GM19351 (cell line): ENCODE measurements around the gene MYL10.

Source experiments
- ATAC-seq: cut with Tn5 transposase; IDR thresholded peaks from one replicate; pipeline ENCODE4 v1.9.1; 2021; ENCODE audit warnings: mild to moderate bottlenecking, moderate library complexity; ENCODE audit not compliant: unreplicated experiment

The MYL10 gene

DNA sequence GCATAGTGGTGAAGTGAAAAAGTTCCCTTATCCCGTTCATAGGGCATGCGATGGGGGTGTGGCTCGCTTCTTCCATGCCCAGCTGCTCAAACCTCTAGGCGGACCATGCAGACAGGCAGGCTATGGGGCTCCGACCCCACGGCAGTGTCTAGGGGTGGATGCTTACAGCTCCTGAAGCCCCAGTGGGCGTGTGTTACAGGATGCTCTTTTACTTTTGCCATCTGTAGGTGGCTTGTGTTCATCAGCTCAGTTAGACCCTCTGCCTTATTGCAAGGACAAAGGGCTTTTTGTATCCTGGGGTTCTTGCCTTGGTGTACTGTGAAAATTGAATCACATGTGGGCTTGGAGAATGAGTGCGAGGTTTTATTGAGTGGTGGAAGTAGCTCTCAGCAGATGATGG is at the start of gene MYL10:
TSS of gene MYL10 (minus strand) at position 126 of the 400 bp plus-strand sequence. CDS start 178 bp downstream, outside the sequence.
- no peak for ATAC-seq

DNA sequence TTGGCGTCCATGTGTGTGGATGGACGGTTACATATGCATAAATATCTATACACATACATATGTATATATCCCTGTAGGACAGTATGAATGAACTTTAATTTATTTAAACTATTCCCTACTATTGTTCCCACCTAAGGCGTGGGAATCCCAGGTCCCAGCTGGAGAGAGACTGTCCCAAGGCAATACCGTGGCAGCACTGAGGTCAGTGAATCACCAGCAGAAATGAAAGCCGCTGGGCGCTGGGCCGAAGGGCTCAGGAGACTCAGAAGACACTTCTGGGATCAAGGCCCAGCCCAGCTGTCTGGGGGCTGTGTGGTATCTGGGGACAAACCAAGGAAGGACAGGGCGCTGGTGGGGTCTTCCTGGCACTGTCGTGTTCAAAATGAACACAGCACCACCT is 49.6 kb upstream of the MYL10 start:
- ATAC-seq, result no peak

- ATAC-seq, result no peak
Measured at GRCh38 chr7:101677797-101678479, 48.8 kb upstream of the MYL10 start.

- ATAC-seq, result no peak
Measured at GRCh38 chr7:101677391-101677790, 48.3 kb upstream of the MYL10 start.

- no peak for ATAC-seq
Measured at GRCh38 chr7:101676956-101677355, 47.9 kb upstream of the MYL10 start.

GRCh38 chr7:101676062-101676598 is 47.0 kb upstream of the MYL10 start:
- ATAC-seq, result no peak

- no peak for ATAC-seq
Measured at GRCh38 chr7:101674439-101674838, 45.3 kb upstream of the MYL10 start.

GRCh38 chr7:101673951-101674350 is 44.9 kb upstream of the MYL10 start:
- ATAC-seq, result no peak

DNA sequence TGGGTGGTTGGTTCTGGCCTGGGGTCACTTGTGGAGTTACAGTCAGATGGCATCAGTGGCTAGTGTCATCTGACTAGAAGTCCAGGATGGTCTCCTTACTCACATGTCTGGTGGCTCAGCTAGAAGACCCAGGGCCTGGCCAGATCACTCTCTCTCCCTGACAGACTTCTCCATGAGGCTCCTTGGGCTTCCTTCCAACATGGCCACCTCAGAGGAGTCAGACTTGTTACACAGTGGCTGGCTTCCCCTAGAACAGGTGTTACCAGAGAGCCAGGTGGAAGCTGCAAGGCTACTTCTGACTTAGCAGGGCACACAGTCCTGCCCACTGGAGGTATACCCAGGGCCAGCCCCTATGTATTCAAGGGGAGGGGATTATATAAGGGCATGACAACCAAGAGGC is 44.2 kb upstream of the MYL10 start:
- ATAC-seq, result no peak

DNA sequence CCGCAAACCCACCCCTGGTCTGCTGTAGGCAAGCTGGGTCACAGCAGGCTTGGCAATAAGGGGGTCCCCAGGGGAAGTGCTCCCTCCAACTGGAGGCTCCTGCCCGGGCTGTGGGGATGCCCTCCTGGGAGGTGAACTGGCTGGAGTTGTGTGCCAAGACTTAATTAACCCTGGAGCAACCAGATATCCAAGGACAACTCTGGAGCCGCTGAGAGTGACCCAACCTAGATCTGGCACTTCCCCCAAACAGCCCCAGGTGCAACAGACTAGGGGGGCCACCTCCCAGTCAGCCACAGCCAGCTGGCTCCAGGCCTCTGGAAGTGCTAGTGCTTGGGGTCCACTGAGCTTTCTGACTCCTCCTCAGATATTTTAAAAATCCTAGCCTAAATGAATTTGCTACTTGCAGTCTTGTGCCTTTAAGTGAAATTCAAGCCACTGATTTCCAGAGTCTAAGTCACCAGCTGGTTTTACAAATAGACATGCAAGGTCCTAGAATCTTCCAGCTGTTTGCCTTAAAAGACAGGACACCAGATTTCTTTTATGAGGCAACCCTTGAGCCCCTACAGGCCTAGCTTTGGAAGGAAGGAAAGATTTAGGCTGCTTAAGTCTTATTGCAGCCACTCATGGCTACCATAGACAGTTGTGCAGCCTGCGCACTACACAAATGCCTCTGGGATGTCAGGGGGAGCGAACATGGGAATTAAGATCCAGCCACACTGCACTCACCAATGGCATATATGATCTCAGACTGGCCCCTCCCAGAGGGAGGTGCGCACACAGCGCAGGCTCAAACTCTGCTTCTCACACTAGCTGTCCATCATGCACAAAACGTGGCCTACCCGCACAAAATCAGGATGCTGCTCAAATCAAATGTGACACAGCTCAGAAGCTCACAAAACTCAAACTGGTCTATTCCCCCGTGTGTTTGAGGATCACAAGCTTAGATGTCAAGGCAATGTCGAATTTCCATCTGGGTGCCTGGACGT is 42.6 kb upstream of the MYL10 start:
- no peak for ATAC-seq

DNA sequence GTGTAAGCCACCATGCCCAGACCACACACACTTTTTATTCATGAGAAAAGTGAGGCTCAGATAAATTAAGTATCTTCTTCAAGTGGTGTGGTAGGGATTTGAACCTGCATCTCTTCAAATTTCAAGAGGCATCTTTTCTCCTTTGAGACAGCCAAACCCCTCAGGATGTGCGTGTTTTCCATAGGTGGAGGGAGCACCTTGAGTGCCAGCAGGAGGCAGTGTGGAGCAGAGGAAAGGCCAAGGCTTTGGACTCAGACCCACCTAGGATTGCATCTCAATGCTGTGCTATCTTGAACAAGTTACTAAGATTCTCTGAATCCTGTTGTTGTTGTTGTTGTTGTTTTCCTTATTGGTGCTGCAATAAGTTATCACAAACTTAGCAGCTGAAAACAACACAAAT is 40.2 kb upstream of the MYL10 start:
- no peak for ATAC-seq

DNA sequence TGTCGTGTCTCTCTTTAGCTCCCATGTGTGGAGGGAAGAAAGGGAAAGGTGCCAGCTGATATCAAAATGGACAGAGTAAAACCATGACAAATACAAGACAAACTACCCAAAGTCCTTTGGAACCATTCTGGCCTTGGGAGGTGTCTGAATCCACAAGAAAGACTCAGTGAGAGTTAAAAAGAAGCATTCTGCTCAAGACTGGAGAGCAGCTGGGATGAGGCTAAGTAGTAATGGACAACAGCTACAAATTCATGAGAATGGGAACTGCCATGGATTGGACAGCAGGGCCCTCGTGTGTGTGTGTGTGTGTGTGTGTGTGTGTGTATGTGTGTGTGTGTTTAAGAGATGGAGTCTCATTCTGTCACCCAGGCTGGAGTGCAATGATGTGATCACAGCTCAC is 39.6 kb upstream of the MYL10 start:
- no peak for ATAC-seq

DNA sequence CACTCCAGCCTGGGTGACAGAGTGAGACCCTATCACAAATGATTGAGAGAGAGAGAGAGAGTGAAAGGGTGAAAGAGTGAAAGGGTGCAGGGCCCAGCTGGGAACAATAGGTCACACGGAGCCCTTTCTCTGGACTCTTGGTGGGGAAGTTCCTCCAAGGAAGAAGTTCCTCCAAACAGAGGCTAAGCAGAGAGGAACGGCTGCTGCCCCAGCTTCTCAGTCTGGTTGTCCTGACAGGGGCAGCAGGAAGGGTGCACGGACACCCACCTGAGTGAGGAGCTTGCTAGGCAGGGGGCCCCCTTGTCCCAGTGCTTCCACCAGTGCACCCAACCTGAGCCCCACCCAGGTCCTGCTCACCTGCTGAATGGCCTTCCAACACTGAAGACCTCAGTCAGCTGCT is 38.8 kb upstream of the MYL10 start:
- ATAC-seq, result no peak

DNA sequence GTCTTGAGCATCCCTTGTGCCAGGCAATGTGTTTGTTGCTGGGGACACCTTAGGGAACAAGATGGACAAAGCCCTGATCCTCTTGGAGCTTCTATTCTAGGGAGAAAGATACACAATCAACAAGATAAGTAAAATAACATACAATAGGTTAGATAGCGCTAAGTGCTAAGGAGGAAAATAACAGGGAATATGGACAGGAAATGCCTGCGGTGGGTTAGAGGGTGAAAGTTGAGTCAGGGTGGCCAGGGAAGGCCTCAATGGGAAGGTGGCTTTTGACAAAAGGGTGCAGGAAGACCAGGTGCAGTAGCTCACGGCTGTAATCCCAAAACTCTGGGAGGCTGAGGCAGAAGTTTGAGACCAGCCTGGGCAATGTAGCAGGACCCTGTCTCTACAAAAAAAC is 38.3 kb upstream of the MYL10 start:
- no peak for ATAC-seq

DNA sequence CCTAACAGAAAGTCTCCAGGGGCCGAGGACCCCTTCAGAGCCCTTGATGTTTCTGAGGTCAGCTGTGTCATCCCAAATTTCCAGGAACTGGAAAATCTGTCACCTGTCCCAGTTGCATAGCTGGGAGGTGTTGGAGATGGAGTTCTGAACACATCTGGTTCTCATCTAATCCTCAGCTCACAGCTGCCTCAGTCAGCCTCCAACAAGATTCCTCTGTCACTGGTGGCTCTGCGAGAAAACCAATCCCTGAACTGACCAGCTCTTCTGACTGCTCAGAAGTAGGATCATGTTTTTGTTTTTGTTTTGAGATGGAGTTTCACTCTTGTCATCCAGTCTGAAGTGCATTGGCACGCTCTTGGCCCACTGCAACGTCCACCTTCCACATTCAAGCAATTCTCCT is 37.6 kb upstream of the MYL10 start:
- ATAC-seq, result no peak

GRCh38 chr7:101666293-101666692 is 37.2 kb upstream of the MYL10 start:
- no peak for ATAC-seq

GRCh38 chr7:101664893-101665471 is 35.9 kb upstream of the MYL10 start:
- no peak for ATAC-seq

DNA sequence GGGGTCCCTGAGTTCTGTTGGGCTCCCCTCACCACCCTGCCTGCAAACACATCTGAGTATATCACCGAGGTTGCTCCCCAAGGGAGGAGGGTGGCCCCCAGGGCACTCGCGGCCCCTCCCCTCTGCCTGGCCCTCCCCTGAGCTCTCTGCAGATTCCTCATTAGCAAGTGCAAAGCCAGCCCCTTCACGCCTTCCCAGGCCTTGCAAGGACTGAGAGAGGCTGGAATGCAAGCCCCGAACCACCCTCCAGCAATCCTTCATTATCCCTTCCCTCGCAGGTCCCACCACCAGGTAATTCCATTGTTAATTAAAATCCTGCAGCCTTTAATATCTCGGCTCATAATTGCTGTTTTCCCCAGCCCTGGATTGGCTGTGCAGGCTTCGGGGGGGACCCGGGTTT is 35.3 kb upstream of the MYL10 start:
- ATAC-seq, result no peak

DNA sequence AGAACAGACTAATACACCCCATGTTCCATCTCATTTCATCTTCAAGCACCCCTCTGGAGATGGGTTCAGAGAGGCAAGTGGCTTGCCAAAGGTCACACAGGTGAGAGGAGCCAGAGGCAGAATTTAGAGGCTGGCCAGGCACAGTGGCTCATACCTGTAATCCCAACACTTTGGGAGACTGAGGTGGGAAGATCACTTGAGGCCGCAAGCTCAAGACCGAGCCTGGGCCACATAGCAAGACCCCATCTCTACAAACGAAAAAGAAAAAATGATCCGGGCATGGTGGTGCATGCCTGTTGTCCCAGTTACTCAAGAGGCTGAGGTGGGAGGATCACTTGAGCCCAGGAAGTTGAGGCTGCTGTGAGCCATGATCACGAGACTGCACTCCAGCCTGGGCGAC is 34.7 kb upstream of the MYL10 start:
- no peak for ATAC-seq

DNA sequence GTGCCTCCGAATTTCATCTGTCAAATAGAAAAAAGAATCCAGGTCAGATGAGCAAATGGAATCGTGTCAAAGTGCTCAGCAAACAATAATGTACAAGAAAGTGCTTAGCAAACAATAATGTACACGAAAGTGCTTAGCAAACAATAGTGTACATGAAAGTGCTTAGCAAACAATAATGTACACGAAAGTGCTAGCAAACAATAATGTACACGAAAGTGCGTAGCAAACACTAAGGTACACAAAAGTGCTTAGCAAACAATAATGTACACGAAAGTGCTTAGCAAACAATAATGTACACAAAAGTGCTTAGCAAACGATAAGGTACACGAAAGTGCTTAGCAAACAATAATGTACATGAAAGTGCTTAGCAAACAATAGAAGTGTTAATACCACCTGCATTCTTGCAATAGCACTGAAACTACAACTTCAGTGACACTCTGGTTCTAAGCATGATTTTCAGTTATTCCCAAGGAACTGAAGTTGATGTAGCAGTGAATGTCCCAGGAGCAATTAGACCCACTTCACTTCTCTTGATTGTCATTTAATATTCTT is 33.4 kb upstream of the MYL10 start:
- no peak for ATAC-seq

GRCh38 chr7:101659706-101660105 is 30.6 kb upstream of the MYL10 start:
- ATAC-seq, result no peak
